ENCODE data around the gene SMAD7.
A peak's percentile ranks its signal among the peaks of the same experiment; 100 is the strongest.

The SMAD7 gene

GRCh38 chr18:48986851-48987761 lies 36.3 kb upstream of the SMAD7 start:
- no peak for DNase-seq

- DNase-seq: no peak
These were observed 34.4 kb upstream of the SMAD7 start for GRCh38 chr18:48985161-48985560.

GRCh38 chr18:48983793-48984437 lies 33.1 kb upstream of the SMAD7 start:
- peak in 1 of 2 donors; percentile 8 for DNase-seq

GRCh38 chr18:48982266-48982665 lies 31.5 kb upstream of the SMAD7 start:
- DNase-seq: peak in 1 of 2 donors; percentile 81

GRCh38 chr18:48979944-48980890 lies 29.5 kb upstream of the SMAD7 start:
- DNase-seq: peak in 1 of 2 donors; percentile 71

GRCh38 chr18:48977914-48978313 lies 27.1 kb upstream of the SMAD7 start:
- DNase-seq: no peak

GRCh38 chr18:48975817-48976649 lies 25.3 kb upstream of the SMAD7 start:
- DNase-seq: no peak

- DNase-seq: peak in 1 of 2 donors; percentile 25
These were observed 24.5 kb upstream of the SMAD7 start for GRCh38 chr18:48975120-48975816.

GRCh38 chr18:48974304-48975119 lies 23.7 kb upstream of the SMAD7 start:
- no peak for DNase-seq

- no peak for DNase-seq
These were observed 23.0 kb upstream of the SMAD7 start for GRCh38 chr18:48973731-48974130.

- DNase-seq: no peak
These were observed 17.8 kb upstream of the SMAD7 start for GRCh38 chr18:48968412-48969215.

GRCh38 chr18:48967545-48967944 lies 16.8 kb upstream of the SMAD7 start:
- DNase-seq: no peak

GRCh38 chr18:48966523-48966922 lies 15.8 kb upstream of the SMAD7 start:
- DNase-seq: no peak

GRCh38 chr18:48963586-48964470 lies 13.1 kb upstream of the SMAD7 start:
- no peak for DNase-seq

GRCh38 chr18:48962994-48963561 lies 12.3 kb upstream of the SMAD7 start:
- peak in 1 of 2 donors; percentile 41 for DNase-seq

GRCh38 chr18:48962252-48962993 lies 11.7 kb upstream of the SMAD7 start:
- no peak for DNase-seq

GRCh38 chr18:48961547-48961946 lies 10.8 kb upstream of the SMAD7 start:
- no peak for DNase-seq
